IPS DF 4.7 (cell line): ENCODE measurements around the gene ZNF135.

Source experiments
- DNase-seq: peaks from one replicate; pipeline ENCODE4 v3.0.0-alpha.2; 2013; ENCODE audit warnings: low spot score; ENCODE audit errors: extremely low read depth

ZNF135 gene

GRCh38 chr19:58046856-58047255 is 12.2 kb upstream of the ZNF135 start:
- no peak for DNase-seq

DNA sequence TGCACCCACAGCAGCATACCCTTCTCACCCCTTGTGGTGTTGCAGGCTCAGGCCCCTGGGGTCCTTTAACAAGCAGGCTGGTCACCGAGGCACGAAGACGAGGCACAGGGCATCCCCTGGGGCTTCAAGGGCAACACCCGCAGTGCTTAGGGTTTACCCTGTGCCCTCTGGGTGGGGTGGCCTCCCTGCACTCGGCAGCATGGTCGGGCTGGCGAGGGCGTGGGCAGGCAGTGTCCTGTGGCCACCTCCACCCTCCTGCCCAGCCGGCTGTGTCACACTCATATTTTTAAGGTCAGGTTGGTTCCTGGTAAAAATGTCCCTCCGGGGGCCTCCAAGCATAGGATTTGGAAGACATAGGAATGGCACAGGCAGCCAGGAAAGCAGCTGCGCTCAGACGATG is 11.4 kb upstream of the ZNF135 start:
- no peak for DNase-seq

GRCh38 chr19:58052256-58052655 is 6.8 kb upstream of the ZNF135 start:
- DNase-seq = no peak

DNA sequence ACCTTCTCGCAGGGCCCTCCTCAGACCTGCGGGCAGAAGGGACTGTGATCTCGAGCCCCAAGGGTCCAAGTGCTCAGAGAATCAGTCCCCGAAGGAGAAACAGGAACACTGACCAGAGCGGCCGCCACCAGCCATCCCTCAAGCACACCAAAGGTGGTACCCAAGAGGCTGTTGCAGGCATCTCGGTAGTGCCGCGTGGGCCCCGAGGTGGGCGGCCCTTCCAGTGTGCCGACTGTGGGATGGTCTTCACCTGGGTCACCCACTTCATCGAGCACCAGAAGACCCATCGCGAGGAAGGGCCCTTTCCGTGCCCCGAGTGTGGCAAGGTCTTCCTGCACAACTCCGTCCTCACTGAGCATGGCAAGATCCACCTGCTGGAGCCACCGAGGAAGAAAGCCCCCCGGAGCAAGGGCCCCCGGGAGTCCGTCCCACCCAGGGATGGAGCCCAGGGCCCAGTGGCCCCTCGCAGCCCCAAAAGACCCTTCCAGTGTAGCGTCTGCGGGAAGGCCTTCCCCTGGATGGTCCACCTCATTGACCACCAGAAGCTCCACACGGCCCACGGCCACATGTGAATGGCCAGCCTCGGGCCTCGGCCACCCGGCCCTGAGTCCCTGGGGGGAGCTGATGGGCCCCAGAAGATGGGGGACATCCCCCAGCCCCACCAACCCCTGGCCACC is 5.5 kb upstream of the ZNF135 start:
- DNase-seq = no peak

- DNase-seq = no peak
Measured at GRCh38 chr19:58054901-58055874, 3.9 kb upstream of the ZNF135 start.

DNA sequence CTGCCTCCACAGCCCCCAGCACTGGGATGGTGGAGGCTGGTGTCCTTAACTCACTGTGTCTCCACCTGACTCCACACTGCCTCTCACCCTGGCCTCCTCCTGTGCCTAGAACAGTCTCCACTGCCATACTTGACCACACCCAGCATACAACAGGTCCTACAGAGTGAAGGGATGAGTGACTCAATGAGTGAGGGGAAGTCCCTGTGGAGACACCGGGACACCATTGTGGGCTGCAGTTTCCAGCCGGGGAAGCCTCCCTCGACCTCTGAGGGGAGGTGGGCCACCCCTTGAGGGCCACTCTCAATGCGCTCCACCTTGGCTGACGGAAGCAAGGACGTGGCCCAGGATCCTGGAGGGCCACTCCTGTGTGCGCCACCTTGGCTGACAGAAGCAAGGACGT is 2.8 kb upstream of the ZNF135 start:
- no peak for DNase-seq

GRCh38 chr19:58056861-58057260 is 2.2 kb upstream of the ZNF135 start:
- DNase-seq = no peak

- no peak for DNase-seq
Measured at GRCh38 chr19:58058467-58058866, 615 bp upstream of the ZNF135 start.

GRCh38 chr19:58059671-58060078 is 593 bp downstream of the ZNF135 start:
- no peak for DNase-seq

DNA sequence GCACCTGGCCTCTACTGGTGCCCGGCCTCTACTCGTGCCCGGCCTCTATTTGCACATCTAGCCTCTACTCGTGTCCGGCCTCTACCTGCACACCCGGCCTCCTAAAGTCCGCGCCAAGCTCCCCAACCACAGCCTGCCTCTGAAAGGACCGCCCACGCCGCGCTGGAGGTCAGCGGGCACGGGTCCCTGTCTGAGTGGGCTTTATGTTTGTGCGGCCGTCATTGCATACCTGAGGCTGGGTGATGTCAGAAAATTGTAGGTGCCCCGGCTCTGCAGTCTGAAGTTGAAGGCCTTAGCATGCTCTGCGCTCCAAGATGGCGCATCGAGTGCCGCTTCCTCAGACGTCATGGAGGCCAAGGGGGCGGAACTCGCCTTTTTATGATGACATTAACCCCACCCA is 1.1 kb downstream of the ZNF135 start:
- no peak for DNase-seq

DNA sequence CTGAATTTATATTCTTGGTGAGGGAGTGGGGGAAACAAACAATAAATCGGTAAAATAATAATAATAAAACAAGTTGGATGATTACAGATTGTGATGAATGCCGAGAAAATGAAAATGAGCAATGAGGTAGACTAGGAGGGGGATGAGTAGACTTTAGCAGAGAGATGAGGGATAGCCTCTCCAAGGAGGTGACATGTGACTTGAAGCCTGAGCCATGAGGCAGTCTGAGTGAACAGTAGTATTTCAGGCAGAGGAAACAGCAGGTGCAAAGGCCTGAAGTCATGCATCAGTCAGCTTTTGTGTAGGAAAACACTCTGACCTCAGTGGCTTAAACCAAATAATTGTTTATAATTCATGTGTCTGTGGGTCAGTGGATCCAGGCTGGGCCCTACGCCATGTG is 4.6 kb downstream of the ZNF135 start:
- DNase-seq = no peak

GRCh38 chr19:58067240-58067912 is 8.3 kb downstream of the ZNF135 start:
- DNase-seq = no peak

DNA sequence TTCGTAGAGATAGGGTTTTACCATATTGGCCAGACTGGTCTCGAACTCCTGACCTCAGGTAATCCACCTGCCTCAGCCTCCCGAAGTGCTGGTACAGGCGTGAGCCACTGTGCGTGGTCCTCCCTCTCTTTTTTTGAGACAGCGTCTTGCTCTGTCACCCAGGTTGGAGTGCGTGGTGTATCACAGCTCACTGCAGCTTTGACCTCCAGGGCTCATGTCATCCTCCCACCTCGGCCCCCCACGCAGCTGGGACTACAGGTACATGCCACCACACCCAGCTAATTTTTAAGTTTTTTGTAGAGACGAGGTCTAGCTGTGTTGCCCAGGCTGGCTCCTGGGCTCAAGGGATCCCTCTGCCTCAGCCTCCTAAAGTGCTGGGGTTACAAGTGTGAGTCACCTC is 20.7 kb downstream of the ZNF135 start:
- no peak for DNase-seq

- DNase-seq = no peak
Measured at GRCh38 chr19:58083021-58083420, 23.9 kb downstream of the ZNF135 start.

DNA sequence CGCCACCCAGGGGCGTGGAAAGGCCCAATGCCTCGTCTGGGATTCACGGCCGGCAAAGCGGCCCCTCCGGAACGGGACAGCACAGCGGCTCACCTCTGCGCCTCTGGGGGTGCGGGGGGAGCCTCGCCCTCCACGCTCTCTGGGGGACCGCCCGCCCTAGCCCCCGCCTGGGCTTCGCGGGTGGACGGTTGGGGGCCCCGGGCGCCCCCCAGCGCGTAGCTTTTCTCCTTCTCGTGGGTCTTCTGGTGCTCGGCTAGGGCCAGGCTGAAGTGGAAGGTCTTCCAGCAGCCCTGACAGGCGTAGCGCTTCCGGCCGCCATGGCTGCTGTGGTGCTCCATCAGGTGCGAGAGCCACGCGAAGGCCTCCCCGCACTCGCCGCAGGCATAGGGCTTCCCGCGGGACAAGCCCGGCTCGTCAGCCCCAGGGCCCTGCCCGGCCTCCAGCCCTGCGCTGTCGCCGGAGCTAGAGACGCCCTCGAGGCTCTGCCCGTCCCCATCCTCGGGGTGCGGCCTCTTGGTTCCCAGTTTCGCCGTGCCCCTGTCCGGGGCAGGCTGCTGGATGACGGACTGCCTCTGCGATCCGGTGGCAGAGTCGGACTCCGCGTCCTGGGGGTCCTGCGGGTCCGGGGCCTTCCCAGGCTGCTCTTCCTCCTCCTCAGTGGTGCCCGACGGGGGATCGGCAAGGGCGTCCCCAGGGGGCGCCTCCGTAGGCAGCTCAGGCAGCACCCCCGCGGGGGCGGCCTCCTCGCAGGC is 25.7 kb downstream of the ZNF135 start:
- DNase-seq = no peak

DNA sequence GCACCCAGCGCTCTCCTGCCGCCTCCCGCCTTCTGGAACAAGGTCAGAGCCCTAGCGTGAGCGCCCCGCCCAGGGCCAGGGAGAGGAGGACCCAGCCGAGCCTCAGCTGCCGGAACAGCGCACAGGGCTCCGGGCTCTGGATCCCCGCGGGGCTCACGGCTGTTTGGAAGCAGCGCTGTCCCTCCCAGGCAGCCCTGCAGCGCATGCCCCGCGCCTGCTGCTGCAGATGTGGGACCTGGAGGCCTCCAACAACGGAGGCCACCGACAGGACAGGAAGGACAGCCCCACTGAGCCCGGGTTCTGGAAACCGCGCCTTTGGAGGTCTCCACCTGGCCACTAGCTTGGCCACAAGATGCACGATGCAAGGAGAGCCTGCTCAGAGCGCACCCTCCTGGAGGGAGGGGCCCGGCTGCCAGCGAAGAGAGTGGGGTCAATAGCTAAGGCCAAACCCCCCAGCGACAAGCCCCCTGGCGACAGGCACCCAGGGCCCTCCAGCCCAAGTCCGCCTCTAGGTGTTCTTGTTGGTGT is 26.3 kb downstream of the ZNF135 start:
- DNase-seq = no peak

GRCh38 chr19:58086825-58087710 is 28.0 kb downstream of the ZNF135 start:
- DNase-seq = no peak

DNA sequence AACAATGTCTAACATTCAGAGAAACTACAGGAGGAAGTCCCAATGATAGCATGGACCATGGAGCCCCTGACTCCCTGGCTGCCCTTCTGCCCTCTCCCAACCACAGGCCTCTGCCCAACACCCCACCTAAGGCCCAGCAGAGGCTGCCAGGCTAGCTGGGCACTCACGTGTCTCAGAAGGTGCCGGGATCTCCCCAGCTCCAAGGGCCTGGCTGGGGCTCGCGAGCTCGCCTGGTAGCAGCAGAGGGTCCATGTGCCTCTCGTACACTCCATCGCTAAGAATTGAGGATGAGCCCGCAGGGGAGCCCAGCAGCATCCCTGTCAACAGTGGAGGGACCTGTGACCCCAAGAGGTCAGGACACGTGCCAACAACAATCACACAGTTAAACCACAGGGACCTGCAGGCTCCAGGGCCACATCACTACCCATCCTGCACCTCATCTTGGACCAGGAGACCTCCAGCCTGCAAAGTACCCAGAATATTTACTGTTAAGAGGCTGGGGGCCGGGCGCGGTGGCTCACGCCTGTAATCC is 29.5 kb downstream of the ZNF135 start:
- no peak for DNase-seq

- DNase-seq = no peak
Measured at GRCh38 chr19:58089846-58090245, 30.8 kb downstream of the ZNF135 start.
